Epithelial cell of prostate (primary cell): ENCODE data around the gene CACNA2D4.

Experiments
- DNase-seq: peaks from one replicate; pipeline ENCODE4 v3.0.0-alpha.2; 2011; ENCODE audit warnings: low read depth, low spot score
- H3K27ac ChIP-seq: fragments of 450-650 bp; 2 replicates; pipeline ENCODE4 v1.5.1; 2017; ENCODE audit warnings: mild to moderate bottlenecking

CACNA2D4 gene

DNA sequence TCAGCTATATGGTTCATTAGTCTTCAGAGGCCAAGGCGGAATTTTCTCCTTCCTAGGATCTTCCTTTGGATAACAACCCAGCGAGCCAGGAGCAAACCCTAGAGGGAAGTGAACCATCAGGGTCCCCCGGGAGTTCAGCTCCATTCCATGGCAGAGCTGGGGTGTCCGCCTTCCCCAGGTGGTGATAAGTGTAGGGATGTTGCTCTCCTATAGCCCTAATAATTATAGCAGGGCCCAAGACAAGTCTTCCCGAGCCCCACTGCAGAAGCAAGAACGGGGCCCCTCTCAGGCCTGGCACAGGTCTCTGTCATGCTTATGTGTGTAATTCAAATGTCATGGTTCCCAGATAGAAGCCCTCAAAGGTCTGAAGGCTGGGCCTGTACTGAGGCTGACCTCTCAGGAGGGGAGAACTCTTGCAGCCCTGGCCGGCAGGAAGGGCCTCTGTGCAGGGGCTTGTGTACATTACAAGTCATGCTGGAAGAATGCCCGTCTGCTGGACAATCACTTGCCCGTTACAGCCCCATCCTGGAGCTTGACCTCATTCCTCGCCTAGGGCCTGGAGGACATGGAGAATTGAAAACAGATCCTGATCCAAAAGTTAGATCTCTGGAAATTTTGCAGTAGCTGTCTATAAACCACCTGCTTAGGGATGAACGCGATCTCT, 80.8 kb downstream of the CACNA2D4 start:
- H3K27ac ChIP-seq = no peak overlapping the region
- no peak for DNase-seq

DNA sequence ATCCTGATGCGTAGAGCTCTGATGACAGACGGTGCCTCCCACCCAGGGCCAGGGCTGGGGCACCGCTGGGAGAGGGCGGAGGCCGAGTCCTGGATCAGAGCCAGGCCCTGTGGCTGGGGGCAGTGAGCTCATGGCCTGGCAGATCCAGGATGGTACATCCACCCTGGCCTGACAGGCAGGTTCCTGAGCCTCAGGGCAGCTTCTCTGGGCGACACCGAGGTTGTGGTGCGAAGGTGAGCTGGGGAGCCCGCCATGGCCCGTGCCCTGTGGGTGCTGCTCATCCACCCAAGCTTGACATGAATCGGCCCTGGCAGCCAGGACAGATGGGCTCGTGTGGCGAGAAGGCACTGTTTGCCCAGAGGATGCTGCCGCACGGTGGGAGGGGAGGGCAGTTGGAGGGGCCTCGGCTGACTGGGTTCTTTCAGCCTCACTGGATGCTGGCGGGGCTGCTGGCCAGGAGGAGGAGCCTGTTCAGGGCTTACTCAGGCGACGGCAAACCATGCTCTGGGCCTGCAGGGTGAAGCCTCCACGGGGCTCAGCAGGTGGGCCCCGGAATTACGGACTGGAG, 81.5 kb downstream of the CACNA2D4 start:
- H3K27ac ChIP-seq = no peak overlapping the region
- no peak for DNase-seq

DNA sequence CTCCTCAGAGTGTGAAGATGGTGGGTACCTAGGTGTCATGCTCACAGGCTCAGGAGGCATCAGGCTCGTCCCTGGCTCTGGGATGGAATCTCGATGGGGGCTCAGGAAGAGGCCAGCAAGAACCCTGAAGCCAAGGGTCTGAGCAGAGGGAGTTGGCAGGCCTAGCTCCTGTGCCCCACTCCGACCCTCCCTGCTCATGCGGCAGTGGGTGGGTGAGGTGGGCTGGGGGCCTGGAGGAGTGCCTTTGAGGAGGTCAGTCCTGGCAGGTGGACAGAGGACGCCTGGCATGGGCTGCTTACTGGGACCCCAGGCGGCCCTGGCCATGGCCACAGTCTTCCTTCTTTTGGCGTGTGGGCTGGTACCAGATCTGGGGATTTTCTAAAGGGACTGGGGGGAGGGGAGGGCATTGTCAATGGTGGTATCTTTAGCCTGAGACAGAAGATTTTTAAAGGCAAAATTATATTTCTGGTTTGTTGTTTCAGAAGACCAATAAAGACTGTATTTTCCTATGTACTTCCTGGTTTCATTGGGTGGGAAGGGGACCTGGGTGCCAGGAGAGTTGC, 82.1 kb downstream of the CACNA2D4 start:
- no peak overlapping the region for H3K27ac ChIP-seq
- DNase-seq = no peak

DNA sequence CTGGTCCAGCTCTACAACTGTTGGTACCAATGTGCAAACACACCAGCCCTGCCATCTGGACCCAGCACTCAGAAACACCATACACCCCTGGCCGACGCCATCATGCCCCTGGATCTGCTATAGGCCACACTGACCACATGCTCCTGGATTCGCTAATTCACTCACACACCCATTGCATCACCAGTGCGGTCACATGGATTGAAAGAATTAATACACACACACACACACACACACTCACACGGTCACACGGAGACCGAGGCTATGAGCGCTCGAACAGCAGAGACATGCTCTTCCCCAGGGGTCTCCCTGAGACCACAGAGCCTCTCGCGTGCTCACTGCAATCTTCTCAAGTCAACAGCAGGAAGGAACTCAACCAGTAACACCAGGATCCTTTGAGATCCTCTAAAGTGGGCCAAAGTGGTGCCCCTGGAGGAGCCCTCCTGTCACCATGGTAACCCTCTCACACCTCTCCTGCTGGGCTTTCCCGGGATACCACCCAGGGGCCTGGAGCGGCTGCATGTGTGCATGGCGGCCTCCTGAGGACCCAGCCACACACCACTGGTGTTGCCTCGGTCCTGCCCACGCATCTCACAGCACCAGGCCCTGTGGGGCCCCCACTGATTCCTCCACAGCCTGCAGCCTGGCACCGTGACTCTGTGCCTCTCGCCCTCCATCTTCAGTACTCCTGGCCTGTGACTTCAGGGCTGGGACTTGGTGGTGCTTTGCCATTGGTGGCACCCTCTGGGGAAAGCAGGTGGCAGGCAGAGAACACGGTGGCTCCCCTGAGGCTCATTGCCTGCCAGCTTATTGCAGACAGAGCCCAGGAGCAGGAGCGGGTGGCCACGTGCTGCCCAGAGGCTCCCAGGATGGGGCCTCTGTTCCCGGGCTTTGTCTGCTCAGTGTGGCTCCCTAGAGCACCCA, 83.0 kb downstream of the CACNA2D4 start:
- DNase-seq = no peak
- H3K27ac ChIP-seq = no peak overlapping the region

DNA sequence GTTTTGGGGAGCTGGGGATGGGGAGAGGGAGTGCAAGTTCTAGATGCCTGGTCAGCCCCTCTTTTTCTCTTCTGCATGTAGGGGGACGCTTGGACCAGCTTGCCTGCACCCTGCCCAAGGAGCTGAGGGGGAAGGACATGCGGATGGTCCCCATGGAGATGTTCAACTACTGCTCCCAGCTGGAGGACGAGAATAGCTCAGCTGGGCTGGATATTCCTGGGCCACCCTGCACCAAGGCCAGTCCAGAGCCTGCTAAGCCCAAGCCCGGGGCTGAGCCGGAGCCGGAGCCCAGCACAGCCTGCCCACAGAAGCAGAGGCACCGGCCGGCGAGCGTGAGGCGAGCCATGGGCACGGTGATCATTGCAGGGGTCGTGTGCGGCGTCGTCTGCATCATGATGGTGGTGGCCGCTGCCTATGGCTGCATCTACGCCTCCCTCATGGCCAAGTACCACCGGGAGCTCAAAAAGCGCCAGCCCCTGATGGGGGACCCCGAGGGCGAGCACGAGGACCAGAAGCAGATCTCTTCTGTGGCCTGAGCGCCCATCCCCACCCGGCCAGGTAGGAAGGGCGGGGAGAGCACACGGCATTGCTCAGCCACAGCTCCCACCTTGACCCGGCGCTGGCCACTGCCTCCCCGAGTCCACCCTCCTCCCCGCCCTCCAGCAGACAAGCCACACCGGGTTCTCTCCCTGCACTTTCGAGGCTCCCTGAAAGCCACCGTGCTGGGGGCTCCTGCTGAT, 84.1 kb downstream of the CACNA2D4 start:
- H3K27ac ChIP-seq = no peak overlapping the region
- no peak for DNase-seq

DNA sequence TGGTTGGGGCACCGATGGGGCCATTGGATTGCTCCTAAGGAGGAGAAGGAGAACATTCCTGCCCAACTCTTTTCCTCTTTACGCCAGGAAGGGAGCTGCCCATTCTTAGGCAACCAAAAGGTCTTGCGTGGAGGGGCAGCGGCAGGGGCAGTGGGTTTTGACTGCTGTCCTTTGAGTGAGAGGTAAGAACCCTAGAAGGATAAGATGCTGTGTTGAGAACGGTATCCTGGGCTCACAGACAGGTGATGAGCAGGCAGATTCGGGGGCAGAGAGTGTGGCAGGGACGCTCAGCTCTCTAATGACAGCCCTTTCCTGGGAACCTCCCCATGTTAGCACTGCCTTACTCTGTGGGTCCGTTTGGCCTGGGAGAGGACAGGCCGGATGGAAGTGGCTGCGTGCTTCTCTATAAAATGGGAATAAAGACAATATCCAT, 84.8 kb downstream of the CACNA2D4 start:
- no peak for DNase-seq
- no peak overlapping the region for H3K27ac ChIP-seq

DNA sequence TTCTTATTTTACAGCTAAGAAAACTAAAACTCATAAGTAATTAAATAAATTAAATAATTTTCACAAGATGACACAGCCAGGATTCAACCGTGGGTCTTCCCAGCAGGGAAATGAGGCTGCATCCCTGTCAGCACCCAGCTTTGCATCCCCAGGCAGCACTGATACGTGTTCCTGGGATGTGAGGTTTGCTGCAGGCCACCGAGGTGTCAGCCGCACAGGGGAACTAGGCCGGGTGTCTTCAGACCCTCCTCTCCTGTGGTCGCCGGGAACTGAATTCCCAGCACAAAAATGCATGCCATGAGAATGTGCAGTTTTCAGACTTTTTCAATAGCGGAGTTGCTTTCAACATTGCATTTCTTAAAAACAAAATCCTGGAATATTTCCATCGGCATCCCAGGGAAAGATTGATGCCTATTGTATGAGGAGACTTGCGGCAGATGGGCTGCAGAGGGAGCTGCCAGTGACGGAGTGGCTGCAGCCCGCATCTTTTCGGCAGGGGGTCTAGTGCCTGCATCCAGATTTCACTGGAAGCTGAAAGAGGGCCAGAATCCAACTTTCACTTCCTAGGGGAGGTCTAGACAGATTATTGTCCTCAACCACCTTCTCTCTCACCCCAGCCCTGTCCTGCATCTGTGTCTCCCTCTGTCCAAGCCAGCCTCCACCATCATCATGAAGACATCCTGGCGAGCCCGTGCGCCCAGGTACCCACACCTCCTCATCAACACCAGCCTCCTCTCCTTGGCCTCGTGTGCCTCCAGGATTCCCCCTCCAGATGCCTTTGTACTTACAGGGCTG, 85.5 kb downstream of the CACNA2D4 start:
- no peak for DNase-seq
- no peak overlapping the region for H3K27ac ChIP-seq

DNA sequence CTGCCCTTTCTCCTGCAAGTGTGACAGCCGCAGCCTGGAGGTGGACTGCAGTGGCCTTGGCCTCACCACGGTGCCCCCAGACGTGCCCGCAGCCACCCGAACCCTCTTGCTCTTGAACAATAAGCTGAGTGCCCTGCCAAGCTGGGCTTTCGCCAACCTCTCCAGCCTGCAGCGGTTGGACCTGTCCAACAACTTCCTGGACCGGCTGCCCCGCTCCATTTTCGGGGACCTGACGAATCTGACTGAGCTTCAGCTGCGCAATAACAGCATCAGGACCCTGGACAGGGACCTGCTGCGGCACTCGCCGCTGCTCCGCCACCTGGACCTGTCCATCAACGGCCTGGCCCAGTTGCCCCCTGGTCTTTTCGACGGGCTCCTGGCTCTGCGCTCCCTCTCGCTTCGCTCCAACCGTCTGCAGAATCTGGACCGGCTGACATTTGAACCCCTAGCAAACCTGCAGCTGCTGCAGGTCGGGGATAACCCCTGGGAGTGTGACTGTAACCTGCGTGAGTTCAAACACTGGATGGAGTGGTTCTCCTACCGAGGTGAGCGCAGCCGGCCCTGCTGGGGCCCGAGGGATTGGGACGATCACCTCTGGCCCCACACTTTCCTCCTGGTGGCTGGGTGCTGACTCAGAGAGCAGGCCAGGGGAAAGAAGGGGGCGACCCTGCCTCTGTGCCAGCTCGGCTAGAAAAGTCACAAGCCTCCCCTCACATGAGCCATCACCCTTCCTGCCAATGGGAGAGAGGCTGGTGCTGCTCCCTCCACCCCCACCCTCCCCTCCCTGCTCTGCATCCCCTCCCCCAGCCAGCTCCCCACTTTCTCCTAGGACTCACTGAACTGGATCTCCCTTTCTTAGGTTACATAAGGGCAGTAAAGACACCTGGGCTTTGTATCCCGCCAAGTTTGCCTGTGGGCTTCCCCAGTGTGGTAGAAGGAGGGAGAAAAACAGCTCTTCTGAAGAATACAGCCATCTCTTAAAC, 87.2 kb downstream of the CACNA2D4 start:
- DNase-seq = peak; percentile 26

DNA sequence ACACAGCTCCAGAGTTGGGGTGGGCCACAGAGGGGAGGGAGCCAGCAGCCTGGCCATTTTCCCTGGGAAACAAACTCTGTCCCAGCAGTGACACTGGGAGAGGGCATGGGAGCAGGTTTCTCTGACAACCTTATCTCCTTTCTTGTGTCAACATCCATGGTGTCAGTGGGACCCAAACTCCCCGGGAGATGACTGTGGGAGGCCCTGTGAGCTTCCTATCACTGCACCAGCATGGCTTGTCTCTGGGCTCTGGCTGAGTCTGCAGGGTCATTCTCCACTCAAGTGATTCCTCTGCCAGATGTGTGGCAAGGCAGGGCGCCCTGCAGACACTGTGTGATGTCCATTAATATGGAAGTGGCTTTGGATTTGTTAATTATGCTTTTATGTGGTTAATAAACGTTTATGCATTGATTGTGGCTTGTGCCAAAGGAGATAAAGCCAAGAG, 88.0 kb downstream of the CACNA2D4 start:
- H3K27ac ChIP-seq = no peak overlapping the region
- DNase-seq = no peak

More for the DNA sequence above, 87.2 kb downstream of the CACNA2D4 start:
- H3K27ac ChIP-seq = no peak overlapping the region

DNA sequence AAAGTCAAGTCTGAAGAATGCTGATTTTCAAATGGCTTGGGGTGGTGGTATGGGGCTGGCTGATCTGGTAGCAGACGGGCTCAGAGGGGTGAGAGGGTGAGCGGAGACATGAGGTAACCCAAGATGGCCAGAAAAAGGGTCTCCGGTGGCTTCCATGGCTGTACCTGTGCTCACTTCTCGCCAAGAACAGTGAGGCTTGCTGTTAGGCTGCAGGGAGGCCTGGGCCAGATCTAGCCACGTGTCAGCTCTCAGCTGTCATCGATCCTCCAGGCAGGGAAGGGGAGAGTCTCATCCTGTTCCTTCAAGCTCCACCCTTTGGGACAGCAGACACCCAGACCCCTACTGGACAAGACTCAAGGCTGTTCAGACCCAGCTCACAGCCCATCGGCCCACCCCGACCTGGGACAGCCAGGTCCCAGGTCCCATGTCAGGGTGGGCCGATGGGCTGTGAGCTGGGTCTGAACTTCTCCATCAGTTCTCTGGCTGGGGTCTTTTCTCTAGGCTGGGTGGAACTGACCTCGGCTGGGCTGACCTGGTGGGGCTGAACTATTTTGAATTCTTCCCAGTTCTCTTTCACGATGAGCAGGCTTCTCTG, 89.0 kb downstream of the CACNA2D4 start:
- H3K27ac ChIP-seq = no peak overlapping the region
- no peak for DNase-seq

DNA sequence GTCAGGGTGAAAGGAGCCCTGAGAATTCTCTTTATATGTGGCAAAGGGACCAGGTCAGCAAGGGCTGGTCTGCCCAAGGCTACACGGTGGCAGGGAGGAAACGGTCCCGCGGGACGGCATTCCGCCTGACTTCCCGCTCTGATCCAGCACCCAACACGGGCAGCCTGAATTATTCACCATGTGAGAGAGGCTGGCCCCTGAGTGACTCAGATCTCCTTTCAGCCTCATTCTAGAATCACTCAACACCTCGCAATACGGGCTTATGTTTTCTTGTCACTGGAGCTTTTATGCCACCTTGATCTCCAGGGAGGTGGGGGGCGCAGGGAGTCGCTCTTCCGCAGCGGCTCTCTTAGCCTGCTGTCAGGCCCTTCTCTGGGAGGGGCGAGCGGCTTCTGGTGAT, 89.6 kb downstream of the CACNA2D4 start:
- no peak for DNase-seq
- H3K27ac ChIP-seq = no peak overlapping the region

DNA sequence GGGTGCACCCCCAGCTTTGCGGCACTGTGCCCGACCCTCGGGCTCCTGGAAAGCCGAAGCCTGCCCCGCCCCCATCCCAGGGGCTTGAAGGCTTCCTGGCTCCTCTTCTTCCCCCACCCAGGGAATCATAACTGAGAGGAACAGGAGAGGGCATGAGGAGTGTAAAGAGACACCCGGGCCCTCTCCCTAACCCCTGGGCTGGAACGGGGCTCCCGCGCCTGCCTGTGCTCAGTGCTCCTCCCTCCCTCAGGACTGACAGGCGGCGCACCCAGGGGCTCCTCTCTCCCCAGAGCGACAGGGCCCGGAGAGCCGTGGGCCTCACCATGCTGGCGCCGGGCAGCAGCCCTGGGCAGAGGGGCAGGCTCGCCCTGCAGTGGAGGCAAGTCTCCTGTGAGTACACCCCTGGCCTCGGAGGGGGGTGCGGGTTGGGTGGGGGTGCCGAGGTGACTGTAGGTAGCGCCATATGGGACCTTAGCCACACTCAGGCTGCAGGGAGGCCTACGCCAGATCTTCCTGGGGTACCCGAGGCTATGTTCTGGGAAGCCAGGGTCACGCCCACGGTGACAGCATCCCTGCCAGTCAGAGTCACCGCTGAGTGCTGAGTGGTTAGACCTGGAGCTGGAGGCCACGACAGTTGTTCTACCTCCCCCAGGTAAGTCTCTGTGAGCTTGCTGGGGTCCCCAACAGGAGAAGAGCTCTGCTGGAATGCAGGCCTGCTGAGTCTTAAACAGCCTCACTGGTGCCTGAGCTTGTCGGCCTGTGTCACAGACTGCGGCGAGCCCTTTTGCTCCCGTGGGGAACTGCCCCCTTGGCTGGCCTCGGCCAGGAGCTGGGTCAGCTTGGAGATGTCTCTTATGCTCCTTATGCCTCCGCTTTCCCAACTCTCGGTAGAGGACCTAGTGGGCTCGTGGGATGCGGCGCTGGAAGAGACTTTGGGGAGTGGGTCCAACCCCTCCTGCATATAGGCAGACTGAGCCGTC, 90.3 kb downstream of the CACNA2D4 start:
- DNase-seq = no peak
- H3K27ac ChIP-seq = no peak overlapping the region

DNA sequence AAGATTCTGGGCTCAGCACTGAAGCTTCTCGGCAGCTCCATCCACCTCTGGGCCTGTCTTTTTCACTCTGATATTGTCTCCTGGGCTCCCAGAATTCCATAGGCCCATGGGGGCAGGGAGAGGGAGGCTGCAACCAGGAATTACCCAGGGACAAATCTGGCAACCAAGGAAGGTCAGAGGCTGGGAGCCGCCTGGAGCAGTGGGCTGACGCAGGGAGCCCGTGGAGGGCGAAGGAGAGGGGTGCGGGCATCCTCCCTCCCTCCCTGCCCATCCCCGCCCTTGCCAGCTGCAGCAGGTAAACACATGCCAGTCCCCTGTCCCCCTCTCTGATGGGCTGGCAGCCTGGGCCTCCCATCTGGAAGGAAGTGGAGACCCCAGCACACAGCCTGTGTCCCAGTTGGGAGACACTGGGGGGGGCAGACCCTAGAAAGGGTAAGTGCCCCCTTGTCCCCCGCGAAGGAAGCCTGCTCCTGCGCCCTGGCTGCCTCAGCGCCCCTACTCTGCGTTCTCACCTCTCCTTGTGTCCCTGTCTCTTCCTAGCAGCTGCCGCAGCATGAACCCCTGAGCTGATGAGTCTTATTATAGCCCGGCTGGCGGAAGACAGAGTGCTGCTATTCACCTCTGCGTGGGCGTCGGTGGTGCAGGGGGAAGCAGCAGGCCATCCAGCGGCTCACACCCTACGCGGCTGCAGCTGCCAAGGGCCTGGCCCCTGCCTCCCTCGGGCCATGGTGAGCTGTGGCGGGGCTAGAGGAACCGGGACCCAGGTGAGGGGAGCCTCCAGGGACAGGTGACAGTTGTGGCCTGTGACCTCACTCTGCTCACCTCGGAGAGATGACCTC, 91.4 kb downstream of the CACNA2D4 start:
- no peak overlapping the region for H3K27ac ChIP-seq
- DNase-seq = no peak

DNA sequence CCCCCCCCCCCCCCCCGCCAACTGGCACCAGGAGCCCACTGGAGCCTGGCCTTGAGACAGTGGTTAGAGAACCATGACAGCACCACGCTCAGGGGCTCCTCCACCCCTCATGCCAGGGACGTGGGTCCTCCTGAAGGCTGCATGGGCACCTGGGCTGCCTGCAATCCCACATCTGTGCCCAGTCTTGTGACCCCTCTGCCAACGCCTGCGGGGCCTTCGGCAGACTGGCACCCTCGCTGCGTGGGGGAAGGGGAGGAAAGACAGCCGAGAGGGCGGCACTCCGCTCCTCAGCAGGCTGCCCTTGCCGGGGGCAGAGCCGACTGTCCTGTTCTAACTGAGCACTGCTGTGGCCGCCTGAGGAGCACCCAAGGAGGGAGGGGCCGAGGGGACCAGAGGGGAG, 92.1 kb downstream of the CACNA2D4 start:
- DNase-seq = no peak
- H3K27ac ChIP-seq = no peak overlapping the region

DNA sequence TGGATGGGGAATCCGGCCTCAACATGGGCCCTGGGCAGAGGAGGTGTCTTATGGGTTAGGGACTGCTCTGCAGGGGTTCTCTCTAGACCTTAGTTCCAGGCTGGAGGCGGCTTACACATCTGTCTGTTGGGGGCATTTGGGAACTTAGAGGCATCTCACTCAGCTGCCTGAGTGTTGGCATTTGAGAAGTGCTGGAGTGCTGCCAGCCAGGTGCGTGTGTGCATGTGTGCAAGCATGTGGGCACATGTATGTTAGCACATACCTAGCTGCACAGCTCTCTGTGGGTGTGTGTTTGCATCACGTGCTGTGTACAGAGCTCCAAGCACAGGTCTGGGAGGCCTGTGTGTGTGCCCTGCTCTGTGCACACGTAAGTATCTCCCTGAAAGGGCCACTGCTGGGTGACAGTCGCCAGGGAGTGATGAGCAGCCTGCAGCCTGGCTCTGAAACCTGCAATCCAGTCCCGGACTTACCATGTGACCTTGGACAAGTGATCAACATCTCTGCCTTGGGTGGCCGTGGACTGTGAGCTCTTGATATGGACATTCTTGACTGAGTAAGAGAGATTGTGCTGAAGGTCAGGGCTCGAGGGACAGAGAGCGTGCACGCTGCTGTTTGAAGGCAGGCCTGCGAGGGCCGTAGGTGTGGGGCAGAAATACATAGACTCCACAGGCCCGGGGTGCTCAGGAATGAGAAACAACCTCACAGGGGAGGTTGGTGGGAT, 92.9 kb downstream of the CACNA2D4 start:
- DNase-seq = no peak
- no peak overlapping the region for H3K27ac ChIP-seq
